SK-N-SH (cell line): ENCODE results near the gene SOBP.

Experiments
- CTCF ChIP-seq: fragments of 200-600 bp; sonication (generic); IDR thresholded peaks from 2 replicates; pipeline ENCODE4 v1.6.1; 2017; ENCODE audit warnings: antibody characterized with exemption, mild to moderate bottlenecking, moderate library complexity
- EP300 ChIP-seq, 2 experiments: IDR thresholded peaks; 2 replicates each; pipeline versions ENCODE4 v1.4.0 to v1.6.1; 2012; ENCODE audit warnings: borderline replicate concordance in 1 of 2, low read depth in 1 of 2, low read length in 1 of 2
- GATA2 ChIP-seq: sonication (generic); formaldehyde crosslinking; IDR thresholded peaks from 2 replicates; pipeline ENCODE4 v1.5.0; 2020; ENCODE audit warnings: mild to moderate bottlenecking, missing genetic modification reagents
- MAX ChIP-seq: IDR thresholded peaks from 2 replicates; pipeline ENCODE4 v1.4.0; 2012; ENCODE audit warnings: low read depth
- REST ChIP-seq: IDR thresholded peaks from 2 replicates; pipeline ENCODE4 v1.6.1; 2012; ENCODE audit warnings: mild to moderate bottlenecking, low read depth, low read length, moderate library complexity
- SIN3A ChIP-seq: IDR thresholded peaks from 2 replicates; pipeline ENCODE4 v1.6.1; 2012; ENCODE audit warnings: low read depth, mild to moderate bottlenecking, low read length, moderate library complexity, borderline replicate concordance
- TAF1 ChIP-seq: IDR thresholded peaks from 2 replicates; pipeline ENCODE4 v1.6.1; 2012; ENCODE audit warnings: low read depth, mild to moderate bottlenecking, low read length, moderate library complexity, borderline replicate concordance

- TF ChIP-seq CTCF (no peak), SIN3A (no peak), MAX (no peak), GATA2 (no peak), REST (no peak), EP300 (IDR thresholded peaks at IDR 0.05; ENCODE audit: borderline replicate concordance in 1 of 2, low read depth in 1 of 2, low read length in 1 of 2) (no peak), TAF1 (no peak)
Measured at GRCh38 chr6:107538856-107539387, 49.0 kb downstream of the SOBP start.
